Adrenal gland (tissue), 12 donors: ENCODE results near the gene TMEM179B. TPM values are rescaled to one million over a fixed set of nuclear protein-coding genes. Genes with fewer than 3 reads are reported as not detected.
"Not testable (repeated sequence)": the region's sequence is repeated elsewhere in the genome, so short reads cannot be mapped to it uniquely, and the experiment has no call there.

ENCODE experiments used
- DNase-seq, 7 donors: peaks; one replicate each; pipeline ENCODE4 v3.0.0-alpha.2; 2019 to 2020
- H3K27ac ChIP-seq, 5 donors: fragments of 200-600 bp; sonication (generic) in 4 of 5; 1 replicate in 3 of 5; 2 replicates in 2 of 5; pipeline versions ENCODE4 v1.5.1 to v1.8.0; 2016 to 2020; ENCODE audit warnings: mild to moderate bottlenecking in 1 of 5
- H3K27me3 ChIP-seq: fragments of 200-600 bp; 2 replicates; pipeline ENCODE4 v1.8.0; 2021
- H3K36me3 ChIP-seq, 2 donors: fragments of 200-600 bp; replicated peaks in 1 of 2; 1 replicate in 1 of 2; 2 replicates in 1 of 2; pipeline versions ENCODE4 v1.5.1 to v1.8.0; 2018 to 2022
- H3K4me1 ChIP-seq, 2 donors: fragments of 200-600 bp; replicated peaks in 1 of 2; 1 replicate in 1 of 2; 2 replicates in 1 of 2; pipeline versions ENCODE4 v1.5.1 to v1.8.0; 2018 to 2021
- H3K4me3 ChIP-seq, 4 donors: fragments of 200-600 bp; sonication (generic) in 3 of 4; one replicate each; pipeline ENCODE4 v1.5.1; 2016 to 2018
- H3K9me3 ChIP-seq, 3 donors: fragments of 200-600 bp; sonication (generic) in 1 of 3; replicated peaks in 1 of 3; 1 replicate in 2 of 3; 2 replicates in 1 of 3; pipeline versions ENCODE4 v1.5.1 to v1.8.0; 2016 to 2021
- POLR2A ChIP-seq, 2 donors: fragments of 450-650 bp; IDR thresholded peaks; one replicate each; pipeline ENCODE4 v1.6.1; 2017; ENCODE audit warnings: antibody characterized with exemption in 2 of 2, mild to moderate bottlenecking in 2 of 2, moderate library complexity in 1 of 2
- WGBS, 4 donors: extraction: QIAGEN DNeasy Blood & Tissue Kit in 2 of 4; methylation state at CpG; one replicate each; pipeline versions ENCODE4 v1.1.5 to v1.1.7; 2013 to 2017; 5-methylcytosine and 5-hydroxymethylcytosine counted together
- intact Hi-C, 2 donors: fragments of 100-400 bp; cut with DNase I; formaldehyde crosslinking; loops; one replicate each; pipeline versions ENCODE4 v1.14.1 to v1.15.0; 2022 to 2023
- polyA plus RNA-seq, 3 donors: library from polyadenylated mRNA; stranded (reverse); fragments of 200-250 nt in 2 of 3; fragments of 350-450 nt in 1 of 3; fragmentation: Illumina TruSeq in 1 of 3; extraction: RNeasy Lipid Tissue Mini Kit (QIAGEN cat#74804) in 1 of 3; gene quantifications; one replicate each; pipeline ENCODE4 v1.2.3, GENCODE V29; 2013 to 2014
- total RNA-seq, 9 donors: library from RNA; depleted of rRNA in 4 of 9; stranded (reverse); fragments of >200 nt in 4 of 9; fragments of 120-200 nt in 1 of 9; fragmentation: NEBNext Ultra II Directional in 1 of 9; extraction: Animal tissue kit (Norgen Biotek cat#: 25700) in 1 of 9; gene quantifications; one replicate each; pipeline versions ENCODE4 v1.1.0 to v1.2.4, GENCODE V29; 2013 to 2023
- TF ChIP-seq, protein P1 (sequence below), 6 experiments: fragments of 450-650 bp in 4 of 6; fragments of 200-600 bp in 2 of 6; sonication (generic) in 1 of 6; IDR thresholded peaks; 1 replicate in 5 of 6; 2 replicates in 1 of 6; pipeline versions ENCODE4 v1.5.1 to v1.8.0; 2016 to 2021; ENCODE audit warnings: antibody characterized with exemption in 6 of 6, mild to moderate bottlenecking in 2 of 6, moderate library complexity in 1 of 6
- donor health status: healthy with polysubstance abuse.
- donor health status: Bipolar disorder and iron deficiency.
- donor health status: DM: yes; HTN: yes; CAD: no.
- donor health status: DM: no; HTN: no; CAD: no.
- donor health status: DM: no; HTN: no; CAD: no.
- donor health status: DM: yes; HTN: yes; CAD: no.

The TMEM179B gene
- total and polyA plus RNA-seq, 12 donors, result 37.2 to 217 (median 70.5) TPM

DNA sequence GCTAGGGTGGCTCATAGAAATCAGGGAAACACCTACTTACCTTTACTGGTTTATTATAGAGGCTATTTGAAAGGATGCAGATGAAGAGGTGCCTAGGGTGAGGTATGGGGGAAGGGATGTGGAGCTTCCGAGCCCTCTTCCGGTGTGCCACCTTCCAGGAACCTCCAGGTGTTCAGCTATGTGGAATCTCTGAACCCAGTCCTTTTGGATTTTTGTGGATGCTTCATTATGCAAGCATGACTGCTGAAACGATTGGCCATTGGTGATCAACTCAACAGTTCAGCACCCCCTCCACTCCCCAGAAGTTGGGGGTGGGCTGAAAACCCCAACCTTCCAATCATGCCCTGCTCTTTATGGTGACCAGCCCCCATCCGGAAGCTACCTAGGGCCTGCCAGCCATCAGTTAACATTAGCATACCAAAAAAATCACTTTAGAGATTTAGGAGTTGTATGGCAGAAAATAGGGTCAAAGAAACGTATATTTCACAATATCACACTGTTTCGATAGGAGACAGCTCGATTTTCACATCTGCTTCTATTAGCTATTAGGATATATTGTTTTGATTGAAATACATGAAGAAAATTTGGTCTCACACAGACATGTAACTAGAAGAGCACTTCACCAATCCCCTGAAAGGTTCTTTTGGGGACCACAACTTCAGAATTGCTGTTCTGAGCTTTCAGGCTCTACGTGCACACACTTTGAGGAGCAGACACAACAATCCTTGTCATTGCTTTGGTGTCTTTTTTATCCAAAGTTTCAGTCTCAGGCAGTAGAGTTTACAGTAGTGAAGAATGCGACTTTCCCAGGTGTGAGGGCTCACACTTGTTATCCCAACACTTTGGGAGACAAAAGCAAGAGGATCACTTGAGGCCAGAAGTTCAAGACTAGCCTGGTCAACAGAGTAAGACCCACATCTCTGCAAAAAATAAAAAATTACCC is 29.1 kb upstream of the TMEM179B start:
- Histone ChIP-seq H3K4me3 (no peak overlapping the region), H3K36me3 (no peaks in the 10 kb centered on the region), H3K4me1 (peaks cover 12 to 21% of the 10 kb centered on the region in 2 donors), H3K27ac (no peak overlapping the region), H3K9me3 (no peaks in the 10 kb centered on the region), H3K27me3 (no peaks in the 10 kb centered on the region)
- intact Hi-C loops, result no loop called here
- no peak for DNase-seq
- WGBS, 4 donors, result 62 to 66% (median 65%) methylated on average over 9 of the region's 9 CpGs
- TF ChIP-seq POLR2A (IDR thresholded peaks at IDR 0.05), result no peak
- TF ChIP-seq, protein P1, sequence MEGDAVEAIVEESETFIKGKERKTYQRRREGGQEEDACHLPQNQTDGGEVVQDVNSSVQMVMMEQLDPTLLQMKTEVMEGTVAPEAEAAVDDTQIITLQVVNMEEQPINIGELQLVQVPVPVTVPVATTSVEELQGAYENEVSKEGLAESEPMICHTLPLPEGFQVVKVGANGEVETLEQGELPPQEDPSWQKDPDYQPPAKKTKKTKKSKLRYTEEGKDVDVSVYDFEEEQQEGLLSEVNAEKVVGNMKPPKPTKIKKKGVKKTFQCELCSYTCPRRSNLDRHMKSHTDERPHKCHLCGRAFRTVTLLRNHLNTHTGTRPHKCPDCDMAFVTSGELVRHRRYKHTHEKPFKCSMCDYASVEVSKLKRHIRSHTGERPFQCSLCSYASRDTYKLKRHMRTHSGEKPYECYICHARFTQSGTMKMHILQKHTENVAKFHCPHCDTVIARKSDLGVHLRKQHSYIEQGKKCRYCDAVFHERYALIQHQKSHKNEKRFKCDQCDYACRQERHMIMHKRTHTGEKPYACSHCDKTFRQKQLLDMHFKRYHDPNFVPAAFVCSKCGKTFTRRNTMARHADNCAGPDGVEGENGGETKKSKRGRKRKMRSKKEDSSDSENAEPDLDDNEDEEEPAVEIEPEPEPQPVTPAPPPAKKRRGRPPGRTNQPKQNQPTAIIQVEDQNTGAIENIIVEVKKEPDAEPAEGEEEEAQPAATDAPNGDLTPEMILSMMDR (IDR thresholded peaks at IDR 0.05), result no peak

- H3K4me3 ChIP-seq, result peak overlapping the region in 2 of 4 donors; percentile 65 to 85
These were observed 26.4 kb upstream of the TMEM179B start for GRCh38 chr11:62760867-62761227.

GRCh38 chr11:62770778-62771143 is 16.4 kb upstream of the TMEM179B start:
- intact Hi-C loops, result no loop called here
- DNase-seq, result peak in 4 of 7 donors; percentile 26 to 48 (median 34)
- 2 to 4% (median 3%) methylated on average over 15 to 18 of the region's 18 CpGs for WGBS, 4 donors

More at GRCh38 chr11:62760867-62761227, 26.4 kb upstream of the TMEM179B start:
- H3K36me3 ChIP-seq, result peaks cover 0 to 13% of the 10 kb centered on the region in 2 donors
- H3K9me3 ChIP-seq, intact Hi-C loops, DNase-seq, H3K27me3 ChIP-seq: not testable (repeated sequence)
- H3K4me1 ChIP-seq, result peaks cover 8 to 12% of the 10 kb centered on the region in 2 donors
- WGBS, 4 donors, result 33 to 44% (median 34%) methylated on average over 9 of the region's 9 CpGs
- peak overlapping the region in 3 of 5 donors; percentile 50 to 91 (median 73) for H3K27ac ChIP-seq

DNA sequence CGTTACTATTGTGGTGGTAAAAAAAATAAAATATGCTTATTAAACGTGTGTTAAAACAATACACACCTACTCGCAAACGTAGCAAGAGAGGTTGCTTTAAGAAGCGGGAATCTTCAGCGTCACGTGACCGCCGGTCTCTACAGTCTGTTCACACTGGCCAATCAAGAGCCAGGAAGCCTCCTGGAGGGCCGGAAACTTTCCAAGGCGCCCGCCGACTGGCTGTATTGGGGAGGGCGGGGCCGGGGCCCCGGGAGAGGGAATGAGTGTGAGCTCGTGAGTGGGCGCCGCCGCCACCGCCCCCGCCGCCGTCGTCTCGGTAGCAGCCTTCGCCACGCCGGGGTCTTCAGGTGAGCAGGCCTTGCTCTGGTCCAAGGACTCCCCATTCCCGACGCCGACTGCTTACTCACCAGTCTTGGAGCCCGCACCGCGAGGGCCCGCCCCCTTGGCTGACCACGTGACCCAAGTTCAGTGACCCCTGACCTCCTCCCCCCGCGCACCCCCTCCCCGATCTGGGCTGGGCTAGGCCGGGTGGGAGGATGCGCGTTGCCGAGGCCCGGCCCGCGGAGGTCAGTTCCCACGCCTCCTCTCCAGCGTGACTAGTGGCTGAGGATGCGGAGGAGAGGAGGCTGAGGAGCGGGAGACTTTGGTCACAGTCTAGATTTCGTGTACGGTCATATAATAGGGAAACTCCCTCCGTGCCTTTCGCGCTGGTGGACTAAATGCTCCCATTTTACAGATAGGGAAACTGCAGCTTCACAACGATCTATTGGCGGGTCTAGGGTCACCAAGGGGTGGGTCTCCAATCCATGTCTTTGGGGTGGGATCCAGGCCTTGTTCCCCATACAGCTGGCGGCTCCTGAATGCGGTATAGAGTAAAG is 15.8 kb upstream of the TMEM179B start, which contains the start of gene TAF6L:
Gene TAF6L, plus strand, starts transcription at position 253 of the 878 bp plus-strand sequence. CDS start 4,388 bp downstream, outside the sequence.
- Histone ChIP-seq H3K27me3 (no peaks in the 10 kb centered on the region), H3K9me3 (no peaks in the 10 kb centered on the region), H3K4me1 (peaks cover 13 to 26% of the 10 kb centered on the region in 2 donors), H3K27ac (peak within 1 kb of the TSS; percentile 73 to 97 (median 93)), H3K4me3 (peak within 1 kb of the TSS in 2 of 4 donors; percentile 21 to 75), H3K36me3 (peaks cover 0 to 21% of the 10 kb centered on the region in 2 donors)
- 2 to 6% (median 4%) methylated on average over 27 to 60 of the region's 60 CpGs for WGBS, 4 donors
- peak; percentile 97 to 99 (median 99) for DNase-seq
- intact Hi-C loops, result no loop called here
- TF ChIP-seq POLR2A (IDR thresholded peaks at IDR 0.05), result peak; percentile 8 to 56
- TF ChIP-seq, protein P1 (IDR thresholded peaks at IDR 0.05), result no peak

More at GRCh38 chr11:62770778-62771143, 16.4 kb upstream of the TMEM179B start:
- Histone ChIP-seq H3K9me3 (no peaks in the 10 kb centered on the region), H3K27ac (peak overlapping the region; percentile 73 to 97 (median 93)), H3K4me1 (peaks cover 13 to 26% of the 10 kb centered on the region in 2 donors), H3K36me3 (peaks cover 0 to 21% of the 10 kb centered on the region in 2 donors), H3K27me3 (no peaks in the 10 kb centered on the region), H3K4me3 (peak overlapping the region in 2 of 4 donors; percentile 21 to 75)
- TF ChIP-seq POLR2A (IDR thresholded peaks at IDR 0.05), result no peak
- TF ChIP-seq, protein P1 (IDR thresholded peaks at IDR 0.05), result no peak
